ENCODE results near the gene NFKBIL1. TPM values are rescaled to one million over a fixed set of nuclear protein-coding genes. Genes with fewer than 3 reads are reported as not detected.

Gene NFKBIL1
- total RNA-seq, 1 donor from 2014 or later, result 9.5 TPM

DNA sequence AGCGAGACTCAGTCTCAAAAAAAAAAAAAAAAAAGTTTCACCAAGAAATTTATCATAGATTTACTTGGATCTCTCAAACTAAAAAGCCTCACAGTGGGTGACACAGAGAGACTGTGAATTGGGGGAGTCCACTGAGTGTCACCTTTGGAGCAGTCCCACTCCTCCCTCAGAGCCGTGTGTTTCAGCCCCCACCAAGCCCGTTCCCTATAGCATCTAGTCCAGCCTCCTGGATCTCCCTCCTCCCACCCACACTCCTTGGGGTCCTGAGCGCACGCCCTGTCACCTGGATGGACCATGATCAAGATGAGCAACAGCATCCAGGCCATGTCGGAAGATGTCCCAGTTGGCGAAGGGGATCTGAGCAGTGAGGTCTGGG, 45.0 kb downstream of the NFKBIL1 start:
- DNase-seq (ENCODE audit: low spot score), result no peak
- intact Hi-C loops (cut with DNase I), result no loop called here

DNA sequence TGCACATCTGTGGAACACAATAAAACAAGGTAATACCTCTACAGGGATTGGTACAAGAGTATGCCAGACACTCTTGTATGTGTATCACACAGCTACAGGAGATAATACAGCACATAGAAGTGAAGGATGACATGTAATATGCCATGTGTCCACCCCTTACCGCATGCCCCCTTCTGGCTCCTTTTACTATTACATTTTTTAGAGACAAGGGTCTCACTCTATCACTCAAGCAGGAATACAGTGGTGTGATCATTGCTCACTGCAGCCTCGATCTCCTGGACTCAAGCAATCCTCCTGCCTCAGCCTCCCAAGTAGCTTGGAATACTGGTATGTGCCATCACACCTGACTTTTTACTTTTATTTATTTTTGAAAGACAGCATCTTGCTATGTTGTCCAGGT, 49.6 kb downstream of the NFKBIL1 start:
- DNase-seq (ENCODE audit: low spot score), result no peak
- intact Hi-C loops (cut with DNase I), result loop anchor here (5.0 kb wide), 1 partner anchor 100 kb away; the partner anchor contains the start of gene MICB

DNA sequence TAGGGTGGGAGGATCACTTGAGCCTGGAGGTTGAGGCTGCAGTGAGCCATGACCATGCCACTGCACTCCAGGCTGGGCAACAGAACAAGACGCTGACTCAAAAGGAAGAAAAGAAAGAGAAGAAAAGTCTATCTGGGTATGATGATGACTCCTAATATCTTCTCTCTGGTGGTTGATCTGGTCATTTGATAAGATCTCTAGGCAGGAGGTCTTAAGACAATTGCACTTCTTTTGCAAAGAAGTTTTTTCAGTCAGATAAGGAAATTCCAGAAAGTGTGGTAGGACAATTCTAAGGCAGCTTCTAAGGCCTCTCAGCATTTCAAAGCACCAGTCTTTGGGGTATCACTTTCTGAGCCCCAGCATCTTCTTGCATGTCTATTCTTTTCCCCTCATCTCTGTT, 59.9 kb downstream of the NFKBIL1 start:
- DNase-seq (ENCODE audit: low spot score), result no peak
- intact Hi-C loops (cut with DNase I), result no loop called here

Other genes with a start within 250 kb of the NFKBIL1 start
- 409 TPM for gene HLA-B, start 190.4 kb upstream of the NFKBIL1 start, total RNA-seq
- 12.7 TPM for gene MICA, start 144.0 kb upstream of the NFKBIL1 start, total RNA-seq
- gene MICB, start 49.5 kb upstream of the NFKBIL1 start, total RNA-seq, result 1.9 TPM
- gene MCCD1, start 18.6 kb upstream of the NFKBIL1 start, total RNA-seq, result not detected
- 201 TPM for gene DDX39B, start 5.6 kb upstream of the NFKBIL1 start, total RNA-seq
- 2.6 TPM for gene ATP6V1G2, start 1.0 kb upstream of the NFKBIL1 start, total RNA-seq
- gene LTA, start 24.7 kb downstream of the NFKBIL1 start, total RNA-seq, result not detected
- 0.38 TPM for gene TNF, start 28.0 kb downstream of the NFKBIL1 start, total RNA-seq
- 0.86 TPM for gene LTB, start 34.8 kb downstream of the NFKBIL1 start, total RNA-seq
- gene LST1, start 38.7 kb downstream of the NFKBIL1 start, total RNA-seq, result 5.4 TPM
- not detected for gene NCR3, start 45.4 kb downstream of the NFKBIL1 start, total RNA-seq
- gene AIF1, start 67.6 kb downstream of the NFKBIL1 start, total RNA-seq, result 10.3 TPM
- 125 TPM for gene PRRC2A, start 73.1 kb downstream of the NFKBIL1 start, total RNA-seq
- 270 TPM for gene BAG6, start 105.1 kb downstream of the NFKBIL1 start, total RNA-seq
- gene APOM, start 108.3 kb downstream of the NFKBIL1 start, total RNA-seq, result 1.4 TPM
- 17.7 TPM for gene C6orf47, start 113.2 kb downstream of the NFKBIL1 start, total RNA-seq
- gene GPANK1, start 117.4 kb downstream of the NFKBIL1 start, total RNA-seq, result 13.6 TPM
- 96.3 TPM for gene CSNK2B, start 118.5 kb downstream of the NFKBIL1 start, total RNA-seq
- gene LY6G5B, start 122.4 kb downstream of the NFKBIL1 start, total RNA-seq, result 6.5 TPM
- gene LY6G5C, start 133.5 kb downstream of the NFKBIL1 start, total RNA-seq, result 2.9 TPM
- gene ABHD16A, start 155.7 kb downstream of the NFKBIL1 start, total RNA-seq, result 26.9 TPM
- gene LY6G6F, start 159.3 kb downstream of the NFKBIL1 start, total RNA-seq, result not detected
- not detected for gene LY6G6D, start 167.7 kb downstream of the NFKBIL1 start, total RNA-seq
- not detected for gene LY6G6C, start 174.1 kb downstream of the NFKBIL1 start, total RNA-seq
- 0.24 TPM for gene MPIG6B, start 175.8 kb downstream of the NFKBIL1 start, total RNA-seq
- 69.9 TPM for gene DDAH2, start 181.7 kb downstream of the NFKBIL1 start, total RNA-seq
- 131 TPM for gene CLIC1, start 188.9 kb downstream of the NFKBIL1 start, total RNA-seq
- gene MSH5, start 192.4 kb downstream of the NFKBIL1 start, total RNA-seq, result 1.7 TPM
- 0.86 TPM for gene SAPCD1, start 215.0 kb downstream of the NFKBIL1 start, total RNA-seq
- 21.5 TPM for gene VWA7, start 229.7 kb downstream of the NFKBIL1 start, total RNA-seq
- 35.0 TPM for gene VARS1, start 248.1 kb downstream of the NFKBIL1 start, total RNA-seq

Measured in cardiac septum (tissue), 1 donor.